ENCODE data around the gene SPATA13. TPM values are rescaled to one million over a fixed set of nuclear protein-coding genes. Genes with fewer than 3 reads are reported as not detected.
A peak's percentile ranks its signal among the peaks of the same experiment; 100 is the strongest.

Gene SPATA13
- total and polyA plus RNA-seq, 12 donors = 3.3 to 21.4 (median 10.2) TPM

- H3K36me3 ChIP-seq = no peaks in the 10 kb centered on the region
- no peaks in the 10 kb centered on the region for H3K27me3 ChIP-seq
- no peak overlapping the region for H3K27ac ChIP-seq
- H3K9me3 ChIP-seq = no peaks in the 10 kb centered on the region
- ATAC-seq (no peak), DNase-seq (no peak)
- 92 to 93% methylated on average over 3 of the region's 3 CpGs for WGBS, 2 donors
- intact Hi-C loops (cut with DNase I) = no loop called here
- TF ChIP-seq, protein P1, sequence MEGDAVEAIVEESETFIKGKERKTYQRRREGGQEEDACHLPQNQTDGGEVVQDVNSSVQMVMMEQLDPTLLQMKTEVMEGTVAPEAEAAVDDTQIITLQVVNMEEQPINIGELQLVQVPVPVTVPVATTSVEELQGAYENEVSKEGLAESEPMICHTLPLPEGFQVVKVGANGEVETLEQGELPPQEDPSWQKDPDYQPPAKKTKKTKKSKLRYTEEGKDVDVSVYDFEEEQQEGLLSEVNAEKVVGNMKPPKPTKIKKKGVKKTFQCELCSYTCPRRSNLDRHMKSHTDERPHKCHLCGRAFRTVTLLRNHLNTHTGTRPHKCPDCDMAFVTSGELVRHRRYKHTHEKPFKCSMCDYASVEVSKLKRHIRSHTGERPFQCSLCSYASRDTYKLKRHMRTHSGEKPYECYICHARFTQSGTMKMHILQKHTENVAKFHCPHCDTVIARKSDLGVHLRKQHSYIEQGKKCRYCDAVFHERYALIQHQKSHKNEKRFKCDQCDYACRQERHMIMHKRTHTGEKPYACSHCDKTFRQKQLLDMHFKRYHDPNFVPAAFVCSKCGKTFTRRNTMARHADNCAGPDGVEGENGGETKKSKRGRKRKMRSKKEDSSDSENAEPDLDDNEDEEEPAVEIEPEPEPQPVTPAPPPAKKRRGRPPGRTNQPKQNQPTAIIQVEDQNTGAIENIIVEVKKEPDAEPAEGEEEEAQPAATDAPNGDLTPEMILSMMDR (IDR thresholded peaks at IDR 0.05) = no peak
- H3K4me3 ChIP-seq = no peak overlapping the region
- H3K4me1 ChIP-seq = peaks cover 0 to 5% (median 0%) of the 10 kb centered on the region in 9 donors
These were observed 9.9 kb upstream of the SPATA13 start for GRCh38 chr13:24150572-24150971.

DNA sequence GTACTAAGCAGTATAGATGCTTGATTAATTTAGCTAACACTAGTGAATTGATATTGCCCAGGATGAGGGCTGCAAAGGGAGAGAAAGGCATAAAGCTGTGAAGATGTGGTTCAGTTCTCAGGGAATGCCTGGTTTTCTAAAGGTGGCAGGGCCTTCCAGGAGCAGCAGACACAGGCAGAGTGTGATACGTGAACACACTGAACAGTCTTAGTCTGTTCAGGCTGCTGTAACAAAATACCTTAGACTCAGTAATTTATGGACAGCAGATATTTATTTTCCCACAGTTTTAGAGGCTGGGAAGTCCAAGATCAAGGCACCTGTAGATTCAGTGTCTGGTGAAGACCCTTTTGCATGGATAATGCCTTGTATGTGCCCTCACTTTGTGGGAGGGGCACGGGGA, 8.7 kb upstream of the SPATA13 start:
- DNase-seq = no peak
- H3K4me1 ChIP-seq = peaks cover 0 to 5% (median 0%) of the 10 kb centered on the region in 9 donors
- H3K4me3 ChIP-seq = no peak overlapping the region
- H3K27ac ChIP-seq = no peak overlapping the region
- ATAC-seq = no peak
- H3K9me3 ChIP-seq = no peaks in the 10 kb centered on the region
- 93 to 94% methylated on average over 2 of the region's 2 CpGs for WGBS, 2 donors
- no peaks in the 10 kb centered on the region for H3K27me3 ChIP-seq
- TF ChIP-seq, protein P1 (IDR thresholded peaks at IDR 0.05) = no peak
- H3K36me3 ChIP-seq = no peaks in the 10 kb centered on the region
- intact Hi-C loops (cut with DNase I) = no loop called here

- TF ChIP-seq, protein P1 (IDR thresholded peaks at IDR 0.05) = no peak
- intact Hi-C loops (cut with DNase I) = no loop called here
- ATAC-seq (peak in 1 of 8 donors; percentile 33), DNase-seq (no peak)
- Histone ChIP-seq H3K9me3 (no peaks in the 10 kb centered on the region), H3K4me3 (no peak overlapping the region), H3K27ac (no peak overlapping the region), H3K36me3 (no peaks in the 10 kb centered on the region), H3K4me1 (peaks cover 0 to 5% (median 0%) of the 10 kb centered on the region in 9 donors), H3K27me3 (no peaks in the 10 kb centered on the region)
- WGBS, 2 donors = 69% methylated on average over 11 of the region's 11 CpGs
These were observed 8.0 kb upstream of the SPATA13 start for GRCh38 chr13:24152292-24153214.

- Histone ChIP-seq H3K4me3 (no peak overlapping the region), H3K4me1 (peaks cover 0 to 5% (median 0%) of the 10 kb centered on the region in 9 donors), H3K36me3 (no peaks in the 10 kb centered on the region), H3K27me3 (no peaks in the 10 kb centered on the region), H3K9me3 (no peaks in the 10 kb centered on the region), H3K27ac (no peak overlapping the region)
- TF ChIP-seq, protein P1 (IDR thresholded peaks at IDR 0.05) = no peak
- 70 to 83% methylated on average over 3 of the region's 3 CpGs for WGBS, 2 donors
- DNase-seq = no peak
- intact Hi-C loops (cut with DNase I) = no loop called here
- ATAC-seq = no peak
These were observed 7.2 kb upstream of the SPATA13 start for GRCh38 chr13:24153347-24153746.
